HepG2 (cell line): ENCODE data around the gene EYA4.

Experiments
- EHMT2 ChIP-seq: fragments of 200-600 bp; sonication (generic); IDR thresholded peaks from 2 replicates; pipeline ENCODE4 v1.7.0; 2017; ENCODE audit warnings: antibody characterized with exemption, low read depth, low read length, borderline replicate concordance
- FLYWCH1 ChIP-seq: sonication (generic); formaldehyde crosslinking; IDR thresholded peaks from 2 replicates; pipeline ENCODE4 v1.8.1; 2023; ENCODE audit warnings: mild to moderate bottlenecking, missing genetic modification reagents
- FOXA1 ChIP-seq, 2 experiments: fragments of 450-650 bp in 1 of 2; sonication (generic) in 1 of 2; formaldehyde crosslinking in 1 of 2; IDR thresholded peaks; 2 replicates each; pipeline versions ENCODE4 v1.4.0 to v1.6.1; 2016 to 2020; ENCODE audit warnings: missing genetic modification reagents in 1 of 2
- GTF2F1 ChIP-seq: fragments of 150-350 bp; IDR thresholded peaks from 2 replicates; pipeline ENCODE4 v1.6.1; 2014; ENCODE audit warnings: low read length
- NFYB ChIP-seq: sonication (generic); formaldehyde crosslinking; IDR thresholded peaks from 2 replicates; pipeline ENCODE4 v1.4.0; 2020; ENCODE audit warnings: missing genetic modification reagents
- RAD21 ChIP-seq: fragments of 450-650 bp; formaldehyde crosslinking; IDR thresholded peaks from 2 replicates; pipeline ENCODE4 v1.5.0; 2020; ENCODE audit warnings: mild to moderate bottlenecking
- SIN3A ChIP-seq: IDR thresholded peaks from 2 replicates; pipeline ENCODE4 v1.6.1; 2011; ENCODE audit warnings: low read depth, mild to moderate bottlenecking, control low read depth, low read length, borderline replicate concordance
- ZFX ChIP-seq: sonication (generic); formaldehyde crosslinking; IDR thresholded peaks from 2 replicates; pipeline ENCODE4 v1.4.0; 2020; ENCODE audit warnings: mild to moderate bottlenecking, low read depth, missing genetic modification reagents, moderate library complexity
- ZNF326 ChIP-seq: sonication (generic); formaldehyde crosslinking; IDR thresholded peaks from 2 replicates; pipeline ENCODE4 v1.4.0; 2020; ENCODE audit warnings: missing genetic modification reagents, borderline replicate concordance
- ZNF431 ChIP-seq: sonication (generic); formaldehyde crosslinking; IDR thresholded peaks from 2 replicates; pipeline ENCODE4 v1.9.0; 2022; ENCODE audit warnings: missing genetic modification reagents, low read depth, mild to moderate bottlenecking, borderline replicate concordance
- ZNF713 ChIP-seq: sonication (generic); formaldehyde crosslinking; IDR thresholded peaks from 2 replicates; pipeline ENCODE4 v1.4.0; 2020; ENCODE audit warnings: mild to moderate bottlenecking, missing genetic modification reagents
- TF ChIP-seq, protein P1 (sequence below): sonication (generic); formaldehyde crosslinking; IDR thresholded peaks from 2 replicates; pipeline ENCODE4 v1.8.1; 2023; ENCODE audit warnings: missing genetic modification reagents, inconsistent platforms, borderline replicate concordance
- TF ChIP-seq, protein P2 (sequence below): sonication (generic); formaldehyde crosslinking; IDR thresholded peaks from 2 replicates; pipeline ENCODE4 v1.5.0; 2020; ENCODE audit warnings: mild to moderate bottlenecking, missing genetic modification reagents, moderate library complexity

DNA sequence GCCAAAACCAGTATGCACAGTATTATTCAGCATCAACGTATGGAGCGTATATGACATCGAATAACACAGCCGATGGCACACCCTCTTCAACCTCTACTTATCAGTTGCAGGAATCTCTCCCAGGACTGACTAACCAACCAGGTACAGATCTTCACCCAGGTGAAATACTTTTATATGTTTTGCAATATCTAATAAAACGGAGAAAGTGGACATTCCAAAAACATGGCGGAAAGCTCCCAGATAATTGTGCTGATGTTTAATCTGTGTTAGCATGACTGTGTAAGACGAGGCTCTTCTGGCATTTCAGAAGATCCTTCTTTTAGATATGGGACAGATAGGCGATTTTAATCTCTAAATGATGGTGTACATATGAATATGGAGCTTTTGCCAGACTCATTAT is 227.4 kb downstream of the EYA4 start:
- TF ChIP-seq NFYB (CRISPR knock-in tag) (no peak), EHMT2 (no peak), FLYWCH1 (CRISPR knock-in tag) (no peak), FOXA1 (IDR thresholded peaks at IDR 0.05) (no peak), FOXA1 (CRISPR knock-in tag; IDR thresholded peaks at IDR 0.05) (no peak), GTF2F1 (no peak), ZNF326 (CRISPR knock-in tag) (no peak), ZNF713 (CRISPR knock-in tag) (no peak), SIN3A (no peak), RAD21 (CRISPR knock-in tag) (no peak), ZNF431 (CRISPR knock-in tag) (no peak), ZFX (CRISPR knock-in tag) (no peak)
- TF ChIP-seq, protein P1, sequence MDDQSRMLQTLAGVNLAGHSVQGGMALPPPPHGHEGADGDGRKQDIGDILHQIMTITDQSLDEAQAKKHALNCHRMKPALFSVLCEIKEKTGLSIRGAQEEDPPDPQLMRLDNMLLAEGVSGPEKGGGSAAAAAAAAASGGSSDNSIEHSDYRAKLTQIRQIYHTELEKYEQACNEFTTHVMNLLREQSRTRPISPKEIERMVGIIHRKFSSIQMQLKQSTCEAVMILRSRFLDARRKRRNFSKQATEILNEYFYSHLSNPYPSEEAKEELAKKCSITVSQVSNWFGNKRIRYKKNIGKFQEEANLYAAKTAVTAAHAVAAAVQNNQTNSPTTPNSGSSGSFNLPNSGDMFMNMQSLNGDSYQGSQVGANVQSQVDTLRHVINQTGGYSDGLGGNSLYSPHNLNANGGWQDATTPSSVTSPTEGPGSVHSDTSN = no peak
- TF ChIP-seq, protein P2, sequence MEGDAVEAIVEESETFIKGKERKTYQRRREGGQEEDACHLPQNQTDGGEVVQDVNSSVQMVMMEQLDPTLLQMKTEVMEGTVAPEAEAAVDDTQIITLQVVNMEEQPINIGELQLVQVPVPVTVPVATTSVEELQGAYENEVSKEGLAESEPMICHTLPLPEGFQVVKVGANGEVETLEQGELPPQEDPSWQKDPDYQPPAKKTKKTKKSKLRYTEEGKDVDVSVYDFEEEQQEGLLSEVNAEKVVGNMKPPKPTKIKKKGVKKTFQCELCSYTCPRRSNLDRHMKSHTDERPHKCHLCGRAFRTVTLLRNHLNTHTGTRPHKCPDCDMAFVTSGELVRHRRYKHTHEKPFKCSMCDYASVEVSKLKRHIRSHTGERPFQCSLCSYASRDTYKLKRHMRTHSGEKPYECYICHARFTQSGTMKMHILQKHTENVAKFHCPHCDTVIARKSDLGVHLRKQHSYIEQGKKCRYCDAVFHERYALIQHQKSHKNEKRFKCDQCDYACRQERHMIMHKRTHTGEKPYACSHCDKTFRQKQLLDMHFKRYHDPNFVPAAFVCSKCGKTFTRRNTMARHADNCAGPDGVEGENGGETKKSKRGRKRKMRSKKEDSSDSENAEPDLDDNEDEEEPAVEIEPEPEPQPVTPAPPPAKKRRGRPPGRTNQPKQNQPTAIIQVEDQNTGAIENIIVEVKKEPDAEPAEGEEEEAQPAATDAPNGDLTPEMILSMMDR (CRISPR knock-in tag) = no peak
